Activated CD8-positive, alpha-beta T cell treated with anti-CD3 and anti-CD28 coated beads for 36 hours (primary cell): ENCODE measurements around the gene SYT10. TPM values are rescaled to one million over a fixed set of nuclear protein-coding genes. Genes with fewer than 3 reads are reported as not detected.

Source experiments
- ATAC-seq: fragments of 200-7000 bp; cut with Tn5 transposase; one replicate; pipeline ENCODE4 v1.10.0; 2021; ENCODE audit warnings: mild to moderate bottlenecking, moderate library complexity
- CTCF ChIA-PET: fragments of 350-600 bp; sonication (Branson Sonifier 250); formaldehyde crosslinking; loops from one replicate; lab custom pipeline; 2021; ENCODE audit warnings: antibody characterized with exemption; lab: Charles Lee
- POLR2A ChIA-PET: fragments of 350-600 bp; sonication (Branson Sonifier 250); formaldehyde crosslinking; loops from one replicate; lab custom pipeline; 2021; ENCODE audit warnings: antibody characterized with exemption; lab: Charles Lee
- DNase-seq: peaks from one replicate; pipeline ENCODE4 v3.0.0-alpha.2; 2020
- H3K27ac Mint-ChIP-seq: one replicate; pipeline ENCODE4 v1.8.0; 2021; ENCODE audit warnings: mild to moderate bottlenecking, mixed read lengths
- H3K27me3 Mint-ChIP-seq: one replicate; pipeline ENCODE4 v1.8.0; 2021; ENCODE audit warnings: mixed read lengths
- H3K36me3 Mint-ChIP-seq: one replicate; pipeline ENCODE4 v1.8.0; 2021; ENCODE audit warnings: low read depth, mixed read lengths
- H3K4me1 Mint-ChIP-seq: one replicate; pipeline ENCODE4 v1.8.0; 2021; ENCODE audit warnings: low read depth, mixed read lengths
- H3K4me3 Mint-ChIP-seq: one replicate; pipeline ENCODE4 v1.8.0; 2021; ENCODE audit warnings: mild to moderate bottlenecking, moderate library complexity, mixed read lengths
- H3K9me3 Mint-ChIP-seq: one replicate; pipeline ENCODE4 v1.8.0; 2021; ENCODE audit warnings: mixed read lengths
- CTCF ChIP-seq: fragments of 200-600 bp; IDR thresholded peaks from one replicate; pipeline ENCODE4 v1.8.0; 2022; ENCODE audit warnings: antibody characterized with exemption, mild to moderate bottlenecking
- intact Hi-C: fragments of 100-400 bp; cut with micrococcal nuclease; formaldehyde crosslinking; loops from one replicate; pipeline ENCODE4 v1.10.0; 2022
- total RNA-seq, 2 experiments: library from RNA; stranded (reverse); gene quantifications; one replicate each; pipeline ENCODE4 v1.2.3, GENCODE V29; 2021

The SYT10 gene, protein sequence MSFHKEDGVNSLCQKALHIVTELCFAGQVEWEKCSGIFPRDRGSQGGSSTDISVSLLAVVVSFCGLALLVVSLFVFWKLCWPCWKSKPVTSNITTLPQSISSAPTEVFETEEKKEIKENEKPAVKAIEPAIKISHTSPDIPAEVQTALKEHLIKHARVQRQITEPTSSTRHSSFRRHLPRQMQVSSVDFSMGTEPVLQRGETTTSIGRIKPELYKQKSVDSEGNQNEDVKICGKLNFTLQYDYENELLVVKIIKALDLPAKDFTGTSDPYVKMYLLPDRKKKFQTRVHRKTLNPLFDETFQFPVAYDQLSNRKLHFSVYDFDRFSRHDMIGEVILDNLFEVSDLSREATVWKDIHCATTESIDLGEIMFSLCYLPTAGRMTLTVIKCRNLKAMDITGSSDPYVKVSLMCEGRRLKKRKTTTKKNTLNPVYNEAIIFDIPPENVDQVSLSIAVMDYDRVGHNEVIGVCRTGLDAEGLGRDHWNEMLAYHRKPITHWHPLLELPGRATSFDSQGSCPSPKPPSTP
- not detected for total RNA-seq

DNA sequence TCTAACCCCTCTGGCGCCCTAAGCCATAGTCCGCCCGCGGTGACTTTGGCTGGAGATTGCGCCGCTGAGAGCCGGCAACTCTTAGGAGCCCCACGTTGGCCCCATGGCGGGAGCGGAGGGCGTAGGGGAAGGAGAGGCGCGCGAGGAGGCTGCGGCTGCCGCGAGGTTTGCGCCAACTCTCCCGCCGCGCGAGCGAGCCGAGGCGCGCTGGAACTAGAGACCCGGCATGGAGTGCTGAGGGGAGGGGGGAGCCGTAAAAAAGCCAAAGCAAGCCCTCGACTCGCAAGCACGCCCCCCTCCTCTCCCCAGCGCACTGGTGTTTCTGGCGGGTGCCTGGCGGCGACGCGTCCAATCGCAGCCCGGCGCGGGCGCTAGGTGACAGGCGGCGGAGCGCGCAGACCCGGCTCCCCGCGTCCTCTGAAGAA lies at the start of gene SYT10:
Gene SYT10 (minus strand): TSS at position 233 of the 425 bp plus-strand sequence. CDS start 297 bp downstream, outside the sequence.
- Mint-ChIP-seq H3K4me1 (no peaks in the 10 kb centered on the region), H3K27me3 (peaks cover 21% of the 10 kb centered on the region), H3K36me3 (no peaks in the 10 kb centered on the region), H3K4me3 (peak within 1 kb of the TSS; percentile 49), H3K9me3 (no peaks in the 10 kb centered on the region), H3K27ac (no peak within 1 kb of the TSS)
- intact Hi-C loops = no loop called here
- TF ChIP-seq CTCF = no peak
- DNase-seq = no peak
- peak; percentile 47 for ATAC-seq
- POLR2A ChIA-PET = no interaction called here
- CTCF ChIA-PET = no interaction called here

GRCh38 chr12:33488036-33488435 lies 48.4 kb upstream of the SYT10 start:
- POLR2A ChIA-PET = no interaction called here
- ATAC-seq = no peak
- H3K4me3 Mint-ChIP-seq = no peak overlapping the region
- H3K27ac Mint-ChIP-seq = no peak overlapping the region
- intact Hi-C loops = no loop called here
- peaks cover 3% of the 10 kb centered on the region for H3K9me3 Mint-ChIP-seq
- no peaks in the 10 kb centered on the region for H3K4me1 Mint-ChIP-seq
- no peaks in the 10 kb centered on the region for H3K36me3 Mint-ChIP-seq
- CTCF ChIA-PET = no interaction called here
- H3K27me3 Mint-ChIP-seq = no peaks in the 10 kb centered on the region
- TF ChIP-seq CTCF = no peak
- DNase-seq = no peak

- no peaks in the 10 kb centered on the region for H3K9me3 Mint-ChIP-seq
- H3K36me3 Mint-ChIP-seq = no peaks in the 10 kb centered on the region
- H3K4me3 Mint-ChIP-seq = no peak overlapping the region
- ChIA-PET CTCF (no interaction called here), POLR2A (no interaction called here)
- H3K27ac Mint-ChIP-seq = no peak overlapping the region
- H3K4me1 Mint-ChIP-seq = no peaks in the 10 kb centered on the region
- no peaks in the 10 kb centered on the region for H3K27me3 Mint-ChIP-seq
- no peak for TF ChIP-seq CTCF
- ATAC-seq = no peak
- intact Hi-C loops = no loop called here
- DNase-seq = no peak
Observed at GRCh38 chr12:33486058-33486457, 46.4 kb upstream of the SYT10 start.

- no peak for DNase-seq
- Mint-ChIP-seq H3K27me3 (no peaks in the 10 kb centered on the region), H3K36me3 (no peaks in the 10 kb centered on the region), H3K4me3 (no peak overlapping the region), H3K9me3 (peaks cover under 1% of the 10 kb centered on the region), H3K27ac (no peak overlapping the region), H3K4me1 (no peaks in the 10 kb centered on the region)
- POLR2A ChIA-PET = no interaction called here
- intact Hi-C loops = no loop called here
- ATAC-seq = no peak
- CTCF ChIA-PET = no interaction called here
- no peak for TF ChIP-seq CTCF
Observed at GRCh38 chr12:33484161-33484560, 44.5 kb upstream of the SYT10 start.

DNA sequence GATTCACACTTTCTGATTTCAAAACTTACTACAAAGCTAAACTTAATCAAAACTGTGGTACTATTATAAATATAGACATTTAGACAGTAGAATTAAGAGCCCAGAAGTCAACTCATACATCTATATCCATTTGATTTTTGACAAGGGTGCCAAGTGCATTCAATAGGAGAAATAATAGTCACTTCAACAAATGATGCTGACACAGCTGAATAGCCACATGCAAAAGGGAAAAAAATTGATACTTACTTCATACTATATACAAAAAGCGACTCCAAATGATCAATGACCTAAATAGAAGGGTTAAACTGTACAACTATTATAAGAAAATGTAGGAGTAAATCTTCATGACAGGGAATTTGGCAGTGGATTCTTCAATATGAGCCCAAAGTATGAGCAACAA lies 40.7 kb upstream of the SYT10 start:
- Mint-ChIP-seq H3K4me1 (no peaks in the 10 kb centered on the region), H3K9me3 (peaks cover 3% of the 10 kb centered on the region), H3K27me3 (no peaks in the 10 kb centered on the region), H3K4me3 (no peak overlapping the region), H3K36me3 (no peaks in the 10 kb centered on the region), H3K27ac (no peak overlapping the region)
- ATAC-seq (no peak), DNase-seq (no peak)
- ChIA-PET POLR2A (no interaction called here), CTCF (no interaction called here)
- TF ChIP-seq CTCF = no peak
- intact Hi-C loops = no loop called here
